ENCODE measurements around the gene AFDN. TPM values are rescaled to one million over a fixed set of nuclear protein-coding genes. Genes with fewer than 3 reads are reported as not detected.

The AFDN gene
- total RNA-seq, 2 experiments from 2014 or later = 39.0 to 39.3 TPM

DNA sequence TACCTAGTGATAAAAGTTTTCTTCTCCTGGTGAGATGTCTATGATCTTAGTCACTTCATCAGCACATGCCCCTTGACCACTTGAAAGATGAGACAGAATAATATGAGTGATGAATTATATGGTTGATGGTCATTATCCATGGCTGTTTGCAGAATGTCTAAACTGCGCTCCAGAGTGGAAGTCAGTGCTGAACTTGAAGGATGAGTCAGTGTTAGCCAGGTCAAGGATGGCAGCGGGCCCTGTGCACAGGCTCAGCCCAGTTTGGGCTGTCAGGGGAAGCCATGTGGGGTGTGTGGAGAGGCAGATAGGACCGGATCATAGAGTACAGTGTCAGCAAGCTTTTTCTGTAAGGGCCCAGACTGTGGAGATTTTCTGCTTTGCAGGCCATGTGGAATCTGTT, 103.6 kb downstream of the AFDN start:
- no peak for DNase-seq
- ChIA-PET POLR2A (no interaction called here), CTCF (no interaction called here)
- no peaks in the 10 kb centered on the region for H3K4me1 Mint-ChIP-seq (ENCODE audit: low read depth)
- H3K4me3 Mint-ChIP-seq = no peak overlapping the region
- no peaks in the 10 kb centered on the region for H3K36me3 Mint-ChIP-seq
- H3K27me3 Mint-ChIP-seq = no peaks in the 10 kb centered on the region
- no peak overlapping the region for H3K27ac Mint-ChIP-seq
- no peaks in the 10 kb centered on the region for H3K9me3 Mint-ChIP-seq
- intact Hi-C loops (cut with micrococcal nuclease) = no loop called here

DNA sequence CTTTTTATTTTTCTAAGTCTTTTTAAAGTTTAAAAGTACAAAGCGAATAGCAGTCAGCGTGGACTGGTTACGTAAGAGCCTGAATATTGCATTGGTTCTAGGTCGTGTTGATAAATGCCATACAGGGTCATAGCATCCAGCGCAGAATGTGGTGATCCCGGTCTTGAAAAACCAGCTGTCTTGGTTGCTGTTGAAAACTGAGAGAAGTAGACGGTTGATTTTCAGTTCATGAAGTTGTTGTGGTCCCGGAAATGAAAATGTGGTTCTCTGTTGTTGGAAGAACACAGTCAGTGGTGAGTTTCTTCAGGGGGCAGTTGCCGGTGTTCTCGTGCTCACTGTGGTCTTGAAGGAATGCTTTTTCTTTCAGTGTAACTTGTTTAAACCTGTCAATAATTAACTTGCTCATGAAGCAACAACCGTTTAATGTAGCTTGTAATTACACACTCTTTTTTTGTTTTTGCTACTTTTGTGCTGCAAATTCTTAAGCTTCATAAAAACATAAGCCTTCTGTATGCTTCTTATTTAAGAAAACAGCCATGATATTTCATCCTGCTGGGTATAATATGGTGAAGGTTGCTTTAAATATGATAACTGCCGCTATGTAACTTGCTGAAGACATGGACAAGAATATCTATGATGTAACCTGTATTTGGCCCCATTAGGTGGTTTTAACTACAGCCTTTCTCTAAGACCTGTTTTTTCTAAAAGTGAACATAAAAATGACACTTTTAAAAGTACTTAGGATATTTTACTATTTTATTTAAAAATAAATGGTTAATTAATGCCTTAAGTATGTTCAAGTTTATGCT, 106.0 kb downstream of the AFDN start:
- Mint-ChIP-seq H3K27me3 (no peaks in the 10 kb centered on the region), H3K4me1 (ENCODE audit: low read depth) (no peaks in the 10 kb centered on the region), H3K4me3 (no peak overlapping the region), H3K9me3 (no peaks in the 10 kb centered on the region), H3K36me3 (peaks cover 2% of the 10 kb centered on the region), H3K27ac (no peak overlapping the region)
- no peak for DNase-seq
- intact Hi-C loops (cut with micrococcal nuclease) = no loop called here
- POLR2A ChIA-PET = no interaction called here
- CTCF ChIA-PET = no interaction called here

DNA sequence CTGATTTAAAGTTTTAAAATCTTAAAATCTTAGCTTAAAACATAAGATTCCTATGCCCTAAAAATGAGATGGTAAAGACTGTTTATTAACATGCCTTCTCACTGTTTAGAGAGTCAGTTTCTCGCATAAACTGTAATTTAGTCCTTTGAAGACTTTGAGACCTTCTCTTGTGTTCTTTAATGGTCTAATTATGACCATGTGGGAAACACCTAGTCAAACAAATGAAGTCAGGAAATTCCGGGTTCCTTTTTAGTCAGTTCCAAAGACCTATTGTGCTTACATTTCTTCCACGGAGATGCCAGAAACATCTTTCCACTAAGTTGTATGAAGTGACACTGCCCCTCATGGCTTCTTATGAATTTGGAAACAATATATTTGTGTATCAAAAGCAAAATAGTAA, 106.6 kb downstream of the AFDN start:
- Mint-ChIP-seq H3K27me3 (peaks cover 4% of the 10 kb centered on the region), H3K27ac (no peak overlapping the region), H3K9me3 (no peaks in the 10 kb centered on the region), H3K4me3 (no peak overlapping the region), H3K36me3 (peaks cover 2% of the 10 kb centered on the region), H3K4me1 (ENCODE audit: low read depth) (no peaks in the 10 kb centered on the region)
- no peak for DNase-seq
- ChIA-PET POLR2A (no interaction called here), CTCF (no interaction called here)
- intact Hi-C loops (cut with micrococcal nuclease) = no loop called here

DNA sequence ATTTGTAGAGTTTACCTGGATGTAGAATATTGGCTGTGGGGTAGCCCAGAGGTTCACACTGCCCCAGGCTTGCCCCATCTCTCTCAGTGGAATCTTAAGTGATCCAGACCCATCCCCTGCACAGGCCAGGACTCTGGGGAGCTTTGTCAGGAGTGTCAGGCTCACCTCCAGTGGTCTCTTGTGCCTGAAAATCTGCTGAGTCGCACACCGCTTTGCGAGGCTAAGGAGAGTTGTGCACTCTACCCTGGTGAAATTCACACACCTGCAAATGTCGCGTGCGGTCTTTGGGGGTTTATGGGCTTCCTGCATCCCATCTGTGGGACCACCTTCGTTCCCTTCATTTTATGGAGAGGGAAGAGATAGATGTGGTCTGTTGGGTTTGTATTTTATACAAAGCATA, 107.1 kb downstream of the AFDN start:
- intact Hi-C loops (cut with micrococcal nuclease) = no loop called here
- Mint-ChIP-seq H3K4me3 (no peak overlapping the region), H3K4me1 (ENCODE audit: low read depth) (no peaks in the 10 kb centered on the region), H3K27me3 (peaks cover 7% of the 10 kb centered on the region), H3K9me3 (no peaks in the 10 kb centered on the region), H3K36me3 (peaks cover 2% of the 10 kb centered on the region), H3K27ac (no peak overlapping the region)
- no peak for DNase-seq
- CTCF ChIA-PET = no interaction called here
- POLR2A ChIA-PET = no interaction called here

GRCh38 chr6:167934426-167934864, 107.7 kb downstream of the AFDN start:
- ChIA-PET POLR2A (no interaction called here), CTCF (no interaction called here)
- no peak for DNase-seq
- intact Hi-C loops (cut with micrococcal nuclease) = no loop called here
- no peak overlapping the region for H3K4me3 Mint-ChIP-seq
- H3K27ac Mint-ChIP-seq = no peak overlapping the region
- H3K4me1 Mint-ChIP-seq (ENCODE audit: low read depth) = no peaks in the 10 kb centered on the region
- no peaks in the 10 kb centered on the region for H3K9me3 Mint-ChIP-seq
- peaks cover 2% of the 10 kb centered on the region for H3K36me3 Mint-ChIP-seq
- H3K27me3 Mint-ChIP-seq = peaks cover 7% of the 10 kb centered on the region

GRCh38 chr6:167936051-167936450, 109.3 kb downstream of the AFDN start:
- Mint-ChIP-seq H3K4me3 (no peak overlapping the region), H3K27me3 (peaks cover 7% of the 10 kb centered on the region), H3K36me3 (peaks cover 2% of the 10 kb centered on the region), H3K4me1 (ENCODE audit: low read depth) (no peaks in the 10 kb centered on the region), H3K9me3 (no peaks in the 10 kb centered on the region), H3K27ac (no peak overlapping the region)
- no peak for DNase-seq
- POLR2A ChIA-PET = no interaction called here
- CTCF ChIA-PET = no interaction called here
- intact Hi-C loops (cut with micrococcal nuclease) = no loop called here

DNA sequence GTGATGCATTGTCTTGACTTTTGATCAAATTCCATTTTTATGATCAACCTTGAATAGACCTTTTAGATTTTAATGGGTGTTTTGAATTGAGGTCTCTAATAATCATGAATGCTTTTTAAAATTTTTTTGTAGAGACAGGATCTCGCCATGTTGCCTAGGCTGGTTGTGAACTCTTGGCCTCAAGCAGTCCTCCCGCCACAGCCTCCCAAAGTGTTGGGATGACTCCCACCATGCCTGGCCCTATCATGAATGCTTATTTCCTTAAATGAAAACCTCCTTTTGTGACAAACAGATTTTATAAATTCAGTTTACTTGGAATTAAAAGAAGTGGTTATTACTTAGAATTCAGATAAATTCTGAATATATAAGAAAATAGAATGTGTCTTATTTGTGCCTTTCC, 110.6 kb downstream of the AFDN start:
- CTCF ChIA-PET = no interaction called here
- no peaks in the 10 kb centered on the region for H3K4me1 Mint-ChIP-seq (ENCODE audit: low read depth)
- no peak for DNase-seq
- H3K27me3 Mint-ChIP-seq = peaks cover 7% of the 10 kb centered on the region
- H3K9me3 Mint-ChIP-seq = no peaks in the 10 kb centered on the region
- H3K36me3 Mint-ChIP-seq = peaks cover 2% of the 10 kb centered on the region
- intact Hi-C loops (cut with micrococcal nuclease) = no loop called here
- H3K27ac Mint-ChIP-seq = no peak overlapping the region
- H3K4me3 Mint-ChIP-seq = no peak overlapping the region
- POLR2A ChIA-PET = no interaction called here

DNA sequence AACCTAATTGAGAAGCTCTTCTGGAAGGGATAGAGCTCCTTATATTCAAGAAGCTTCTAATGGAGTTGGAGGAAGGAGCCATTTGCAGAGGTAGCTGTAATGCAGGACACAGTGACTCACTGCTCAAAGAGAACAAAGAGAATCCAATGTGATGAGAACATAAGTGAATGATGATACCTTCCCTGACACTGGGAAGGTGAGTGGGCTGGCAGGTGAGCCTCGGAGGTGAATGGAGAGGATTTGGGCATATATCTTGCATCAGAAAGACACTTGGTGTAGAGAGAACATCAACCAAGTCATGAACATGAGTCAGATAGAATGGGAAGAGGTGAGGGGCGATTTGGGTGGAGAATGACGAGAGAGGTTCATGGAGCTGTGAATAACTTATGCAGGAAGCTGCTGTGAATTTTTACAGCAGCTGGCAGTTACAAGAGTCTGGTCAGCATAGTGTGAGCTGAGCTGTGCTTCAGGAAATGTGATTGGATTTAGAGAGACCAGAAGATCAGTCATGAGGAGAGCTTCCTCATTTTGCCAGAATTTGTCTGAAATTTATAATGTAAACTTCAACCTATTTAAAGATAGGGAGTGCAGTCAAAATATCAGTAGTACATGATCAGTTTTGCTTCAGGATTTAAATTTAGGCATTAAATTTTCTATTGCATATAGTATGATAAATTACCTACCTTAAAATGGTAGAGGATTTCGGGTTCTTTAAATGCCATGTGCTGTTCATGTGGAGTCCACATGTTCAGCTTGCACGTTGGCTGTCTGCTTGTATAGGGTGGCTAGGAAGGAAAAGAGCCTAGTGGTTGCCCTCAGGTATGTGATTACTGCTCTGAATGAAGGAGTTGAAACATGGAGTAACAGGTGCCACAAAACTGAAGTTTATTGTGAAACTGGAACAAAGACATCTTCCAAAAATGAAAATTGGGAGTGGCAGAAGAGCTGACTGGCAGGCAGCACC, 111.5 kb downstream of the AFDN start:
- Mint-ChIP-seq H3K36me3 (peaks cover 2% of the 10 kb centered on the region), H3K27ac (no peak overlapping the region), H3K9me3 (no peaks in the 10 kb centered on the region), H3K27me3 (peaks cover 7% of the 10 kb centered on the region), H3K4me1 (ENCODE audit: low read depth) (no peaks in the 10 kb centered on the region), H3K4me3 (no peak overlapping the region)
- no peak for DNase-seq
- ChIA-PET CTCF (no interaction called here), POLR2A (no interaction called here)
- intact Hi-C loops (cut with micrococcal nuclease) = no loop called here

DNA sequence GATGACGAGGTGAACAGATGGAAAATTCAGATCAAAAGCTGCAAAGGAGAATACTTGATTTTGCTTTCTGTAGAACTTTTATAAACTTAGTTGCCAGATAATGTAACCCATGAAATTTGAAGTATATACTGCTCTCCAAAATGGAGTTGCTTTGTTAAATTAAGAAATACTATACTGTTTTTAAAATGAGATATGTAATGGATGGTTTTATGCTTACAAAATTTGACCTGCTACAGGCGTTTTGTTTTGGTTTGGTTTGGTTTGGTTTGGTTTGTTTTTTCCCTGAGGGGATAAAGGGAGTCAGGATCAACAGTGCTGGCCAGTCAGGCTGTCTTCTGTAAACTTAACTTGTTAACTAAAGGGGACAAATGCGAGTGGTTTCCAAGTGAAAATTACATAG, 115.1 kb downstream of the AFDN start:
- DNase-seq = no peak
- CTCF ChIA-PET = no interaction called here
- Mint-ChIP-seq H3K27me3 (peaks cover 7% of the 10 kb centered on the region), H3K4me1 (ENCODE audit: low read depth) (no peaks in the 10 kb centered on the region), H3K36me3 (peaks cover under 1% of the 10 kb centered on the region), H3K4me3 (no peak overlapping the region), H3K27ac (no peak overlapping the region), H3K9me3 (no peaks in the 10 kb centered on the region)
- POLR2A ChIA-PET = no interaction called here
- intact Hi-C loops (cut with micrococcal nuclease) = no loop called here

DNA sequence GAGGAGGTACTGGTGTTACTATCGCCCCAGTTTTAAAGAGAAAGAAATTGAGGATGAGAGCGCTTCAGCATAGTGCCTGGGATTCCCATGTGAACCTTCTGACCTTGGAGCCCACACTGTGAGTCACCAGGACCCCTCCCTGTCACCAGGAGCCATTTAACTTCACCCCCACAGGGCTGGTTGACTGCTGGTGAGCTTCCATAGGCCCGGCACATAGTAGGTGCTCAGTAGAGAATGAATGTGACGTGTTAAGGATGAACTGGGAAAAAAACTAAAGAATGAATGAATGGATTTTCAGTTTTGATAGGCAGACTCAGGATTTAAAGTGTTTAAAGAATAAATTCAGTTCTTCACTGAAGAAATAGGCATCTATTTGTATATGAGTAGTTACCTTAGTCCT, 117.4 kb downstream of the AFDN start:
- H3K4me3 Mint-ChIP-seq = no peak overlapping the region
- intact Hi-C loops (cut with micrococcal nuclease) = no loop called here

GRCh38 chr6:167946007-167946406, 119.3 kb downstream of the AFDN start:
- ChIA-PET POLR2A (no interaction called here), CTCF (no interaction called here)
- intact Hi-C loops (cut with micrococcal nuclease) = no loop called here
- no peaks in the 10 kb centered on the region for H3K27me3 Mint-ChIP-seq
- H3K36me3 Mint-ChIP-seq = peaks cover 13% of the 10 kb centered on the region
- H3K4me1 Mint-ChIP-seq (ENCODE audit: low read depth) = no peaks in the 10 kb centered on the region
- no peaks in the 10 kb centered on the region for H3K9me3 Mint-ChIP-seq
- H3K4me3 Mint-ChIP-seq = no peak overlapping the region
- no peak overlapping the region for H3K27ac Mint-ChIP-seq
- no peak for DNase-seq

More for the DNA sequence above, 117.4 kb downstream of the AFDN start:
- Mint-ChIP-seq H3K27ac (no peak overlapping the region), H3K27me3 (no peaks in the 10 kb centered on the region), H3K4me1 (ENCODE audit: low read depth) (no peaks in the 10 kb centered on the region), H3K9me3 (no peaks in the 10 kb centered on the region), H3K36me3 (peaks cover 3% of the 10 kb centered on the region)
- DNase-seq = no peak
- ChIA-PET POLR2A (no interaction called here), CTCF (no interaction called here)

DNA sequence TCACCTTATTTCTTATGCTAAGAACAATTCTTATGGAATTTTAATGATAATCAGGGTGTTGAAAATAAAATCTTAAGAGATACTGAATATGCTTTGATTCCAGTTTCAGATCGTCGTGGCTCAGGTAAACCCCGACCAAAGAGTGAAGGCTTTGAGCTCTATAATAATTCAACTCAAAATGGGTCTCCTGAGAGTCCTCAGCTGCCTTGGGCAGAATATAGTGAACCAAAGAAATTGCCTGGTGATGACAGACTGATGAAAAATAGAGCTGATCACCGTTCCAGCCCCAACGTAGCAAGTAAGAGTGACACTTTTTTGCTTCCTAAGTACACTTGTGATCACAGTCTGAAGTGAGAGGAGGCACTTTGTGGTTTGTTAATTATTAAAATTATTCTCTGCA, 119.9 kb downstream of the AFDN start:
- no peaks in the 10 kb centered on the region for H3K9me3 Mint-ChIP-seq
- H3K36me3 Mint-ChIP-seq = peaks cover 14% of the 10 kb centered on the region
- no peak overlapping the region for H3K4me3 Mint-ChIP-seq
- POLR2A ChIA-PET = no interaction called here
- no peaks in the 10 kb centered on the region for H3K4me1 Mint-ChIP-seq (ENCODE audit: low read depth)
- intact Hi-C loops (cut with micrococcal nuclease) = no loop called here
- CTCF ChIA-PET = no interaction called here
- no peaks in the 10 kb centered on the region for H3K27me3 Mint-ChIP-seq
- no peak for DNase-seq
- H3K27ac Mint-ChIP-seq = no peak overlapping the region

- Mint-ChIP-seq H3K9me3 (no peaks in the 10 kb centered on the region), H3K36me3 (peaks cover 20% of the 10 kb centered on the region), H3K27me3 (no peaks in the 10 kb centered on the region), H3K4me1 (ENCODE audit: low read depth) (no peaks in the 10 kb centered on the region), H3K27ac (no peak overlapping the region), H3K4me3 (no peak overlapping the region)
- ChIA-PET POLR2A (no interaction called here), CTCF (no interaction called here)
- intact Hi-C loops (cut with micrococcal nuclease) = no loop called here
- no peak for DNase-seq
Observed at GRCh38 chr6:167947716-167948115, 121.0 kb downstream of the AFDN start.

Data from activated CD4-positive, alpha-beta memory T cell treated with anti-CD3 and anti-CD28 coated beads for 36 hours (primary cell).